IMR-90 (cell line): Measurements from ENCODE around the gene TBCEL.

ENCODE experiments used
- CEBPB ChIP-seq: IDR thresholded peaks from 2 replicates; pipeline ENCODE4 v1.6.1; 2012; ENCODE audit warnings: low read depth, low read length, improper control_type of control experiment
- CTCF ChIP-seq: conservative IDR thresholded peaks from 2 replicates; pipeline ENCODE4 v1.5.1; 2012; ENCODE audit warnings: mild to moderate bottlenecking, low read depth, low read length, improper control_type of control experiment
- FOS ChIP-seq: fragments of 150-350 bp; IDR thresholded peaks from 2 replicates; pipeline ENCODE4 v1.6.1; 2016; ENCODE audit warnings: low read depth, low read length
- POLR2A ChIP-seq: IDR thresholded peaks from 2 replicates; pipeline ENCODE4 v1.6.1; 2012; ENCODE audit warnings: mild to moderate bottlenecking, low read depth, low read length
- RAD21 ChIP-seq: IDR thresholded peaks from 2 replicates; pipeline ENCODE4 v1.6.1; 2012; ENCODE audit warnings: low read length, improper control_type of control experiment
- RCOR1 ChIP-seq: IDR thresholded peaks from 2 replicates; pipeline ENCODE4 v1.6.1; 2012; ENCODE audit warnings: mild to moderate bottlenecking, low read length, improper control_type of control experiment; ENCODE audit not compliant: insufficient replicate concordance
- USF2 ChIP-seq: fragments of 150-350 bp; IDR thresholded peaks from 2 replicates; pipeline ENCODE4 v1.6.1; 2017; ENCODE audit warnings: mild to moderate bottlenecking, antibody characterized with exemption, low read length, low read depth

DNA sequence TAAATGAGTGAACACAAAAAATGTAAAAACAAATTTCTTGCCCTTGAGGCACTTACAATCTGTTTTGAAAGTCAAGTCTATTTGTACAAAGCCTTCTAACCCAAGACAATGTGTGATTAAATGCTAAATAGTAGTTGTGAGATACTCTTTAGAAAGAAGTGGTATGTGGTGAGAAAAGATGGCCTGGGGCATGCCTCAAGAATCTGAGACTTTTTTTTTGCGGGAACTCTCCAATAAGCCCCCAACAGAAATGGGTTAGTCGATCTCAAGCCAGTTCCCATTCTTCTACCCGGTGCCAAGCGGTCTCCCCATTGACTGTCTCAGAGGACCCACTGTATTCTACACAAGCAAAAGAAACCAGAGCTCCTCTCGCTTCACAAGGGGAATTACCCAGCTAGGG lies 26.9 kb upstream of the TBCEL start:
- TF ChIP-seq USF2 (no peak), CTCF (no peak), RAD21 (no peak), POLR2A (no peak), CEBPB (no peak), FOS (no peak), RCOR1 (no peak)
